ENCODE data around the gene SGIP1.

The SGIP1 gene

DNA sequence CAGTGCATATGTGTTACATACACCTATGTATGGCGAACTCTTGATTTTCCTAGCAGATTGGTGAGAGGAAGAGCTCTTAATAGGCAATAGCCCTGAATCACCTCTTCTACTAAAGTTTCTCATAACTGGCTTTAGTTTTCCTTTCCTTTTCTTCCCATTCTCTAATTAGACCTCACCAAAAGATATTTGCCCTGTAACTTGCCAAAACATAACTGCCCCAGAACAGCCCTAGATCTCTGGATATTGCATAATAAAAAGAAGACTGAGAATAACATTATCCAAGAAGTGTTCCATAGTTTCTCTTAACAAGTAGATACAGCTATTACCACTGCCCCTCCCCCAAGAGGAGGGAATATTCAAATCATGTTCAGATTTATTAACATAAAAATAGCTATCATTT, 16.3 kb downstream of the SGIP1 start:
- DNase-seq (ENCODE audit: low read depth) = no peak
- TF ChIP-seq, protein P1, sequence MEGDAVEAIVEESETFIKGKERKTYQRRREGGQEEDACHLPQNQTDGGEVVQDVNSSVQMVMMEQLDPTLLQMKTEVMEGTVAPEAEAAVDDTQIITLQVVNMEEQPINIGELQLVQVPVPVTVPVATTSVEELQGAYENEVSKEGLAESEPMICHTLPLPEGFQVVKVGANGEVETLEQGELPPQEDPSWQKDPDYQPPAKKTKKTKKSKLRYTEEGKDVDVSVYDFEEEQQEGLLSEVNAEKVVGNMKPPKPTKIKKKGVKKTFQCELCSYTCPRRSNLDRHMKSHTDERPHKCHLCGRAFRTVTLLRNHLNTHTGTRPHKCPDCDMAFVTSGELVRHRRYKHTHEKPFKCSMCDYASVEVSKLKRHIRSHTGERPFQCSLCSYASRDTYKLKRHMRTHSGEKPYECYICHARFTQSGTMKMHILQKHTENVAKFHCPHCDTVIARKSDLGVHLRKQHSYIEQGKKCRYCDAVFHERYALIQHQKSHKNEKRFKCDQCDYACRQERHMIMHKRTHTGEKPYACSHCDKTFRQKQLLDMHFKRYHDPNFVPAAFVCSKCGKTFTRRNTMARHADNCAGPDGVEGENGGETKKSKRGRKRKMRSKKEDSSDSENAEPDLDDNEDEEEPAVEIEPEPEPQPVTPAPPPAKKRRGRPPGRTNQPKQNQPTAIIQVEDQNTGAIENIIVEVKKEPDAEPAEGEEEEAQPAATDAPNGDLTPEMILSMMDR (IDR thresholded peaks at IDR 0.05; ENCODE audit: low read depth, low read length, missing control alignments) = no peak
- no peak overlapping the region for H3K4me3 ChIP-seq (ENCODE audit: low read depth, low read length)

DNA sequence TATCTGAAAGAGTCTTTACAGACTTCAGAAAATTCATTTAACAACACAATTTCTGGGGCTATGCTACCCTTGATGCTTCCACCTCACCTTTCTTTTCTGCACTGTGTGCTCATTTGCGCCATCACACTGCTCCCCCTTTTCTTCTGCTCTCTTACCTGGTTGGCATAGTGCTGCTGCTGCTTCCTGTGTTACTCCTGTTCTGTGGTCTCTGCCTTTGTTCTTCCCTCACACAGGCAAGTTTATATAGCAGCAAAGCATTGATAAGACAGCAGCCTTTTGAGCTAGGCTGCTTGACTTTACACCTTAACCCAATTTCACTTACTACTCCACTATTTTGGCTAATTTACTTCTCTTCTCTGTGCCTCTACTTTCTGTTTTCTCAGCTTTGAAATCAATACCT, 18.3 kb downstream of the SGIP1 start:
- TF ChIP-seq, protein P1 (IDR thresholded peaks at IDR 0.05; ENCODE audit: low read depth, low read length, missing control alignments) = no peak
- no peak overlapping the region for H3K4me3 ChIP-seq (ENCODE audit: low read depth, low read length)
- no peak for DNase-seq (ENCODE audit: low read depth)

DNA sequence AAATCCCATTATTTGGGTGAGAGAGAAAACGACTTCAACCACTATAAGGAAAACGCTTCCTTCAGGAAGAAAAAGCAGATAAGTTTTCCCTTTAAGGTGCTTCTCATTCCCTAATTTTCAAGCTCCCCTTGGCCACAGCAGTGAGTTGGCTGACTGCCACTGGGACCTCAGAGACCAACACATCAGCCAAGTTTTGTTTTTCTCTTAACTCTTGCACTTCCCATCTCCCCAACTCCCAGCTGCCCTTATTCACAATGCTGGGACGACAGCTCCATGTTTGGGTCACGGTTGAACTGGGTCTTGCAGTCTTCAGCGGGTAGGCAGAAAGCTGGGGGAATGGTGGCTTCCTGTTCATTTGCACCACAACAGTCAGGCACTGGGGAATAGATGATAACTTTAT, 18.9 kb downstream of the SGIP1 start:
- TF ChIP-seq, protein P1 (IDR thresholded peaks at IDR 0.05; ENCODE audit: low read depth, low read length, missing control alignments) = no peak
- H3K4me3 ChIP-seq (ENCODE audit: low read depth, low read length) = no peak overlapping the region
- DNase-seq (ENCODE audit: low read depth) = no peak

DNA sequence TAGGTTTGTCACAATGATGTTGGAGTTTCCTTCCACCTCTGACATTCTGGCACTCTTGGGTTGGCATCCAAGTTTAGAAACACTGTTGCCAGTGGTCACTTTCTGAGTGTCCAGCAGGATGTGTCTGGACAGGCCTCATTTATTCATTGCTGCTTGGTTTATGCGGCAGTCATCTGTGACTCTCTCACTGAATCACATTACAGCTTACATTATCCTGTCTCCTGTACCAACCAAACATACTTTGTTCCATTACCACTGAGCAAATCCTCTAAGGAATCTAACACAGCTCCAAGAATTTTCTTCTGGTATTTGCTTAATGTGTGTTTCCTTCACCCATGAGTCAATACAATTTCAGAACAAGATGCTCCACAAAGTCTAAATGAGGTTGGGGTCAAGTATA, 19.9 kb downstream of the SGIP1 start:
- TF ChIP-seq, protein P1 (IDR thresholded peaks at IDR 0.05; ENCODE audit: low read depth, low read length, missing control alignments) = no peak
- no peak for DNase-seq (ENCODE audit: low read depth)
- H3K4me3 ChIP-seq (ENCODE audit: low read depth, low read length) = no peak overlapping the region

DNA sequence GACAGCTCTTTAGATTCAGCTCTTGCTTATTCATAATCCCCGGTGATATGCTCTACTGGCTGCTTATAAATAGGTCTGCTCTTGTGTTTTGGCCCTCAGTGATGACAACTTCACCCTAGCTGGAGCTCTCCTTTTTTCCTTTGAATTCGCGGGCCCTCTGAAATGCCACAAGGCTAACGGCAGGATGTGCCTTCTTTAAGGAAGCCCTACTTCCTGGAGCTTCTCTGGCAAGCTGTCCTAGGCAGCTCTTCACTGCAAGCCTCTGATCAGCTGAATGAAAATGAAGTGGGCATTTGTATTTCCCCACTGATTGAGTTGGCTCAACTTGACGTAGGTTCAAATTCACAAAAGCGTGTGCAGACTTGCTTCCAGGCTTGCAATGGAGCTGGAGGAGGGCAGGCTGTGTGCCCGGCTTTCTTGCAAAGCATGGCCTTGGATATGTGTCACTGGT, 22.2 kb downstream of the SGIP1 start:
- H3K4me3 ChIP-seq (ENCODE audit: low read depth, low read length) = no peak overlapping the region
- no peak for DNase-seq (ENCODE audit: low read depth)
- TF ChIP-seq, protein P1 (IDR thresholded peaks at IDR 0.05; ENCODE audit: low read depth, low read length, missing control alignments) = no peak

DNA sequence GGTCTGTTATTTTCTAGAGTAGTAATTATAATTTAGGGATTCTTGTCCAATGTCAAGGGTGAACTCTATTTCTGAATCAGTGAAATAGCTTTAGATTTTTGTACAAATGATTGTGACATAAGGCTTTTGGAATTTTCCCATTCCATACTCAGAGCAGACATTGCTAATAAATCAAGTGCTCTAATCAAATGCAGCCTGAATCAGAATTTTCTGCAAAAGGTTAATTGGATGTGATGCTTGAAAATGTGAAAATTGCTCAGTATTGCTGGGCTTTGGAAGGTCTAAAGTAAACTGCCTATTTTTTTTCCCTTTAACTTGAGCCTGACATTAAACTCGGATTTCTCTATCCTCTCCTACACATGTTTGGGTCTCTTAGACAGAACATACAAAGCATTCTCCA, 23.2 kb downstream of the SGIP1 start:
- no peak for DNase-seq (ENCODE audit: low read depth)
- TF ChIP-seq, protein P1 (IDR thresholded peaks at IDR 0.05; ENCODE audit: low read depth, low read length, missing control alignments) = no peak
- H3K4me3 ChIP-seq (ENCODE audit: low read depth, low read length) = no peak overlapping the region

DNA sequence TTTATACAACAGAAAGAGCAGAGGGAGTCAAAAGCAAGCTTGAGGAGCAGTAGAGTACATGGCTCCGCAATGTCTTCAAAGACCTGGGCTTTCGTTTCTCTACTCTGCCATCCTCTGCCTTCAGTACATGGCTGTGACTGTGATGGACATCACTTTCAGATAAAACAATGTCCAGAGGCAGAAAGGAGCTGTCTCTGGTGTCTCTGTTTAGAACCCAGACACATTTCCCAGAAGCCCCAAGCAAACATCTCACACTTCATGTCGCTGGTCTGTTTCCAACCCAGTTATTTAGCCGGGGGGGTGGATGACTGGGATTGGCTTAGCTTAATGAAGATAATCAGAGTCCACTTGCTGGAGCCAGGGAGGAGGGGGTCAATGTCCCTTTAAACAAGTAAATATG, 25.6 kb downstream of the SGIP1 start:
- no peak overlapping the region for H3K4me3 ChIP-seq (ENCODE audit: low read depth, low read length)
- no peak for DNase-seq (ENCODE audit: low read depth)
- TF ChIP-seq, protein P1 (IDR thresholded peaks at IDR 0.05; ENCODE audit: low read depth, low read length, missing control alignments) = no peak
